HUES64 (cell line): Measurements from ENCODE around the gene GLRX2.

Source experiments
- H3K27ac ChIP-seq: 2 replicates; pipeline ENCODE4 v1.7.0; 2013; ENCODE audit warnings: low read depth, low read length, inconsistent platforms
- H3K27me3 ChIP-seq: 2 replicates; pipeline ENCODE4 v1.6.1; 2013; ENCODE audit warnings: mild to moderate bottlenecking, low read length; ENCODE audit not compliant: insufficient read depth
- H3K36me3 ChIP-seq: 2 replicates; pipeline ENCODE4 v1.6.1; 2013; ENCODE audit warnings: mild to moderate bottlenecking, low read length; ENCODE audit not compliant: insufficient read depth
- H3K4me1 ChIP-seq: 2 replicates; pipeline ENCODE4 v1.6.1; 2013; ENCODE audit warnings: mild to moderate bottlenecking, low read length, moderate library complexity; ENCODE audit not compliant: insufficient read depth
- H3K4me3 ChIP-seq: 2 replicates; pipeline ENCODE4 v1.5.1; 2013; ENCODE audit warnings: mild to moderate bottlenecking, low read length, moderate library complexity
- H3K9ac ChIP-seq: 2 replicates; pipeline ENCODE4 v1.6.1; 2013; ENCODE audit warnings: mild to moderate bottlenecking, low read depth, low read length
- H3K9me3 ChIP-seq: 2 replicates; pipeline ENCODE4 v1.6.1; 2013; ENCODE audit warnings: low read depth, low read length; ENCODE audit not compliant: insufficient read depth
- WGBS: fragments of 150-250, 120-280 bp; methylation state at CpG from one replicate; pipeline ENCODE4 v1.1.7; 2013; ENCODE audit warnings: missing lambda C conversion rate; 5-methylcytosine and 5-hydroxymethylcytosine counted together

The GLRX2 gene

GRCh38 chr1:193110864-193111263, 5.7 kb upstream of the GLRX2 start:
- no peak overlapping the region for H3K9ac ChIP-seq
- WGBS, result 94% methylated on average over 2 of the region's 3 CpGs
- peaks cover 30% of the 10 kb centered on the region for H3K4me1 ChIP-seq
- H3K36me3 ChIP-seq, result no peaks in the 10 kb centered on the region
- no peak overlapping the region for H3K27ac ChIP-seq
- H3K4me3 ChIP-seq, result no peak overlapping the region
- no peaks in the 10 kb centered on the region for H3K27me3 ChIP-seq
- H3K9me3 ChIP-seq, result no peaks in the 10 kb centered on the region

GRCh38 chr1:193110246-193110645, 5.0 kb upstream of the GLRX2 start:
- no peak overlapping the region for H3K4me3 ChIP-seq
- 86% methylated on average over 1 of the region's 1 CpG for WGBS

GRCh38 chr1:193109619-193110018, 4.4 kb upstream of the GLRX2 start:
- no peak overlapping the region for H3K4me3 ChIP-seq
- H3K4me1 ChIP-seq, result peaks cover 20% of the 10 kb centered on the region
- H3K27me3 ChIP-seq, result no peaks in the 10 kb centered on the region
- no peak overlapping the region for H3K9ac ChIP-seq
- no peaks in the 10 kb centered on the region for H3K9me3 ChIP-seq
- H3K27ac ChIP-seq, result no peak overlapping the region
- H3K36me3 ChIP-seq, result no peaks in the 10 kb centered on the region
- 100% methylated on average over 1 of the region's 1 CpG for WGBS

More at GRCh38 chr1:193110246-193110645, 5.0 kb upstream of the GLRX2 start:
- no peaks in the 10 kb centered on the region for H3K27me3 ChIP-seq
- H3K36me3 ChIP-seq, result no peaks in the 10 kb centered on the region
- no peak overlapping the region for H3K27ac ChIP-seq
- H3K9ac ChIP-seq, result no peak overlapping the region
- peaks cover 26% of the 10 kb centered on the region for H3K4me1 ChIP-seq
- no peaks in the 10 kb centered on the region for H3K9me3 ChIP-seq

GRCh38 chr1:193108471-193108870, 3.3 kb upstream of the GLRX2 start:
- H3K36me3 ChIP-seq, result no peaks in the 10 kb centered on the region
- H3K4me1 ChIP-seq, result peaks cover 9% of the 10 kb centered on the region
- H3K27me3 ChIP-seq, result peaks cover 10% of the 10 kb centered on the region
- H3K4me3 ChIP-seq, result no peak overlapping the region
- no peak overlapping the region for H3K27ac ChIP-seq
- H3K9me3 ChIP-seq, result no peaks in the 10 kb centered on the region
- H3K9ac ChIP-seq, result no peak overlapping the region
- 92% methylated on average over 2 of the region's 3 CpGs for WGBS

- Histone ChIP-seq H3K9ac (peak overlapping the region; percentile 65), H3K27ac (peak overlapping the region; percentile 71), H3K36me3 (no peaks in the 10 kb centered on the region), H3K9me3 (no peaks in the 10 kb centered on the region), H3K27me3 (peaks cover 20% of the 10 kb centered on the region), H3K4me1 (no peaks in the 10 kb centered on the region), H3K4me3 (peak overlapping the region; percentile 75)
- WGBS, result 63% methylated on average over 2 of the region's 4 CpGs
These were observed 585 bp upstream of the GLRX2 start for GRCh38 chr1:193105821-193106177.

- Histone ChIP-seq H3K9me3 (no peaks in the 10 kb centered on the region), H3K9ac (peak overlapping the region; percentile 54), H3K4me1 (no peaks in the 10 kb centered on the region), H3K4me3 (peak overlapping the region; percentile 75), H3K27me3 (peaks cover 20% of the 10 kb centered on the region), H3K36me3 (peaks cover 5% of the 10 kb centered on the region; the same call in 1 of the 2 replicates), H3K27ac (no peak overlapping the region)
- WGBS, result under 1% methylated on average over 24 of the region's 24 CpGs
These were observed 710 bp downstream of the GLRX2 start for GRCh38 chr1:193104502-193104906.

- no peaks in the 10 kb centered on the region for H3K4me1 ChIP-seq
- H3K36me3 ChIP-seq, result peaks cover 5% of the 10 kb centered on the region; the same call in 1 of the 2 replicates
- H3K9me3 ChIP-seq, result no peaks in the 10 kb centered on the region
- peak overlapping the region; percentile 54 for H3K9ac ChIP-seq
- H3K4me3 ChIP-seq, result peak overlapping the region; percentile 75
- peaks cover 20% of the 10 kb centered on the region for H3K27me3 ChIP-seq
- H3K27ac ChIP-seq, result no peak overlapping the region
- WGBS, result 58% methylated on average over 9 of the region's 9 CpGs
These were observed 1.3 kb downstream of the GLRX2 start for GRCh38 chr1:193103759-193104501.

- Histone ChIP-seq H3K9ac (no peak overlapping the region), H3K4me1 (no peaks in the 10 kb centered on the region), H3K4me3 (no peak overlapping the region), H3K27me3 (peaks cover 20% of the 10 kb centered on the region), H3K36me3 (peaks cover 9% of the 10 kb centered on the region; the same call in 1 of the 2 replicates), H3K9me3 (no peaks in the 10 kb centered on the region), H3K27ac (no peak overlapping the region)
- 97% methylated on average over 3 of the region's 5 CpGs for WGBS
These were observed 2.6 kb downstream of the GLRX2 start for GRCh38 chr1:193102662-193103061.

GRCh38 chr1:193094112-193094511, 11.1 kb downstream of the GLRX2 start:
- no peaks in the 10 kb centered on the region for H3K4me1 ChIP-seq
- H3K9ac ChIP-seq, result no peak overlapping the region
- no peak overlapping the region for H3K27ac ChIP-seq
- peaks cover 38% of the 10 kb centered on the region for H3K36me3 ChIP-seq
- H3K9me3 ChIP-seq, result no peaks in the 10 kb centered on the region
- H3K27me3 ChIP-seq, result no peaks in the 10 kb centered on the region
- no peak overlapping the region for H3K4me3 ChIP-seq
- whole genome bisulfite sequencing, result 94% methylated on average over 11 of the region's 11 CpGs

GRCh38 chr1:193090865-193091264, 14.3 kb downstream of the GLRX2 start:
- no CpG with 5 or more reads among the region's 1 CpG for whole genome bisulfite sequencing
- Histone ChIP-seq H3K9me3 (no peaks in the 10 kb centered on the region), H3K4me1 (no peaks in the 10 kb centered on the region), H3K36me3 (peaks cover 44% of the 10 kb centered on the region), H3K27ac (no peak overlapping the region), H3K27me3 (no peaks in the 10 kb centered on the region), H3K4me3 (no peak overlapping the region), H3K9ac (no peak overlapping the region)

- Histone ChIP-seq H3K9ac (no peak overlapping the region), H3K9me3 (no peaks in the 10 kb centered on the region), H3K4me3 (no peak overlapping the region), H3K27me3 (no peaks in the 10 kb centered on the region), H3K4me1 (no peaks in the 10 kb centered on the region), H3K27ac (no peak overlapping the region), H3K36me3 (peaks cover 71% of the 10 kb centered on the region)
- 83% methylated on average over 3 of the region's 3 CpGs for WGBS
These were observed 17.3 kb downstream of the GLRX2 start for GRCh38 chr1:193087893-193088292.

- Histone ChIP-seq H3K9ac (no peak overlapping the region), H3K4me1 (no peaks in the 10 kb centered on the region), H3K27ac (no peak overlapping the region), H3K9me3 (no peaks in the 10 kb centered on the region), H3K4me3 (no peak overlapping the region), H3K36me3 (peaks cover 81% of the 10 kb centered on the region), H3K27me3 (no peaks in the 10 kb centered on the region)
- WGBS, result 100% methylated on average over 1 of the region's 3 CpGs
These were observed 18.9 kb downstream of the GLRX2 start for GRCh38 chr1:193086342-193086741.
